Stimulated activated CD4-positive, alpha-beta T cell treated with anti-CD3 and anti-CD28 coated beads, Interleukin-2, amount 100 ng/mL, for 48 hours (primary cell): ENCODE measurements around the gene SPX.

Experiments used
- DNase-seq, 2 donors: peaks; one replicate each; pipeline ENCODE4 v3.0.0-alpha.2; 2020

SPX gene

GRCh38 chr12:21526053-21526452, at the start of gene SPX:
TSS of gene SPX (plus strand) at chr12:21526296. CDS start at chr12:21526473, 177 bp downstream.
- DNase-seq = no peak

- no peak for DNase-seq
These were observed 49.1 kb upstream of the SPX start for GRCh38 chr12:21476949-21477348.

- DNase-seq = no peak
These were observed 47.2 kb upstream of the SPX start for GRCh38 chr12:21478756-21479455.

- no peak for DNase-seq
These were observed 42.6 kb upstream of the SPX start for GRCh38 chr12:21483531-21483930.

- DNase-seq = no peak
These were observed 40.1 kb upstream of the SPX start for GRCh38 chr12:21485998-21486397.

- no peak for DNase-seq
These were observed 26.3 kb upstream of the SPX start for GRCh38 chr12:21499765-21500164.

GRCh38 chr12:21500786-21501257, 25.3 kb upstream of the SPX start:
- DNase-seq = no peak

- peak; percentile 75 to 80 for DNase-seq
These were observed 24.6 kb upstream of the SPX start, which contains the start of the genes GOLT1B and RECQL for GRCh38 chr12:21501258-21502163. TSS of gene GOLT1B (plus strand) at chr12:21501789. CDS start at chr12:21501924, 135 bp downstream. TSS of gene RECQL (minus strand) at chr12:21501635. CDS start at chr12:21499570, 2,065 bp downstream.

- DNase-seq = peak; percentile 17 to 25
These were observed 24.0 kb upstream of the SPX start for GRCh38 chr12:21502164-21502496.

GRCh38 chr12:21502872-21503271, 23.2 kb upstream of the SPX start:
- no peak for DNase-seq

- no peak for DNase-seq
These were observed 20.2 kb upstream of the SPX start for GRCh38 chr12:21505888-21506287.

- no peak for DNase-seq
These were observed 18.2 kb upstream of the SPX start for GRCh38 chr12:21507849-21508248.

- no peak for DNase-seq
These were observed 16.3 kb upstream of the SPX start for GRCh38 chr12:21509768-21510167.

GRCh38 chr12:21516281-21516680, 9.8 kb upstream of the SPX start:
- no peak for DNase-seq

- no peak for DNase-seq
These were observed 7.6 kb upstream of the SPX start for GRCh38 chr12:21518451-21518850.

GRCh38 chr12:21521541-21521940, 4.6 kb upstream of the SPX start:
- DNase-seq = no peak

- DNase-seq = no peak
These were observed 2.9 kb upstream of the SPX start for GRCh38 chr12:21523148-21523547.

GRCh38 chr12:21526721-21527345, 737 bp downstream of the SPX start:
- no peak for DNase-seq

- DNase-seq = peak; percentile 57 to 62
These were observed 1.5 kb downstream of the SPX start for GRCh38 chr12:21527451-21528180.

- no peak for DNase-seq
These were observed 2.9 kb downstream of the SPX start for GRCh38 chr12:21528953-21529352.

GRCh38 chr12:21529456-21529855, 3.4 kb downstream of the SPX start:
- DNase-seq = no peak

GRCh38 chr12:21538061-21538653, 12.1 kb downstream of the SPX start:
- no peak for DNase-seq
